Activated T-helper 1 cell treated with anti-CD3 and anti-CD28 coated beads, Interleukin-12 subunit alpha, Interleukin-12 subunit beta, Interleukin-2, Interleukin-4 antibody, amounts not matched to agents 30 ng/mL and 10 ng/mL and 1 ng/mL, durations not matched to agents 14 hours and 24 hours and 36 hours (primary cell): ENCODE data around the gene P4HA1. TPM values are rescaled to one million over a fixed set of nuclear protein-coding genes. Genes with fewer than 3 reads are reported as not detected.
A peak's percentile ranks its signal among the peaks of the same experiment; 100 is the strongest.

ENCODE experiments used
- DNase-seq: peaks from one replicate; pipeline ENCODE4 v3.0.0; 2021; ENCODE audit warnings: low spot score
- H3K27ac Mint-ChIP-seq: one replicate; pipeline ENCODE4 v1.8.0; 2021; ENCODE audit warnings: mild to moderate bottlenecking, mixed read lengths
- H3K27me3 Mint-ChIP-seq: one replicate; pipeline ENCODE4 v1.8.0; 2022; ENCODE audit warnings: mild to moderate bottlenecking, moderate library complexity, mixed read lengths; ENCODE audit not compliant: insufficient read depth
- H3K36me3 Mint-ChIP-seq: one replicate; pipeline ENCODE4 v1.8.0; 2021; ENCODE audit warnings: low read depth, mixed read lengths
- H3K4me1 Mint-ChIP-seq: one replicate; pipeline ENCODE4 v1.8.0; 2021; ENCODE audit warnings: low read depth, mixed read lengths
- H3K4me3 Mint-ChIP-seq: one replicate; pipeline ENCODE4 v1.8.0; 2021; ENCODE audit warnings: mild to moderate bottlenecking, moderate library complexity, mixed read lengths
- H3K9me3 Mint-ChIP-seq: one replicate; pipeline ENCODE4 v1.8.0; 2021; ENCODE audit warnings: mixed read lengths
- intact Hi-C: fragments of 100-400 bp; cut with micrococcal nuclease; formaldehyde crosslinking; loops from one replicate; pipeline ENCODE4 v1.15.1; 2024
- total RNA-seq: library from RNA; stranded (reverse); gene quantifications from 2 replicates; pipeline ENCODE4 v1.2.3, GENCODE V29; 2022

P4HA1 gene
- total RNA-seq, 1 donor from 2014 or later = 52.8 TPM

DNA sequence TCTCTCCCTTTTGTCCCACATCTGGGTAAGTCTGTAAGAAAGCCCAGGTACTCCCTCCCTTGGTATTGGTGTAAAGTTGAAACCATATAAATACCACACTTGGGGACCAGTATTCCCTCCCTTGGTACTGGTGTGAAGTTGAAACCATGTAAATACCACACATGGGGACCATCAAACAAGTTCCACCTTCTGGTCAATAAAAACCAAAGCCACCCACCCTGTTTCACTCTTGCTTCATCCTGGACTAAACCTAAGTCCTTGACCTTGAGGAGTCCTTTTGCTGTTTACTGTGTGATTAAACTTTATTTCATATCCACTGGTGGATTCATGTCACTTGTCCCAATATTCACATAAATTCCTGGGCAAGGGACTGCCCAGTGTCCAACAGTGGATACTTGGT is 8.4 kb downstream of the P4HA1 start:
- DNase-seq = no peak
- peaks cover 14% of the 10 kb centered on the region for H3K36me3 Mint-ChIP-seq
- H3K4me3 Mint-ChIP-seq = no peak overlapping the region
- intact Hi-C loops = no loop called here
- peak overlapping the region; percentile 6 for H3K27ac Mint-ChIP-seq
- H3K27me3 Mint-ChIP-seq = no peaks in the 10 kb centered on the region
- no peaks in the 10 kb centered on the region for H3K9me3 Mint-ChIP-seq
- peaks cover 43% of the 10 kb centered on the region for H3K4me1 Mint-ChIP-seq

DNA sequence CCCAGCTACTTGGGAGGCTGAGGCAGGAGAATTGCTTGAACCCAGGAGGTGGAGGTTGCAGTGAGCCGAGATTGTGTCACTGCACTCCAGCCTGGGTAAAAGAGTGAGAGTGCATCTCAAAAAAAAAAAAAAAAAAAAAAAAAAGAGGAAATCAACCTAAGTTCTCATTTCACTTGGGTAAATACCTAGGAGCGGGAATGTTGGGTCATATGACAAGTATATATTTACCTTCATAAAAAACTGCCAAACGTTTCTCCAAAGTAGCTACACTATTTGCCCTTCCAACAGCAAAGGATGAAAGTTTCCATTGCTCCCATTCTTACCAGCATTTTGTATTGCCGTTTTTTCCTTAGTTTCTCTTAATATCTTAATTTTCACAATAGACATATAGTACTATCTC is 9.8 kb downstream of the P4HA1 start:
- DNase-seq = no peak
- intact Hi-C loops = no loop called here
- Mint-ChIP-seq H3K4me3 (no peak overlapping the region), H3K36me3 (peaks cover 10% of the 10 kb centered on the region), H3K27ac (no peak overlapping the region), H3K4me1 (peaks cover 44% of the 10 kb centered on the region), H3K9me3 (no peaks in the 10 kb centered on the region), H3K27me3 (no peaks in the 10 kb centered on the region)

DNA sequence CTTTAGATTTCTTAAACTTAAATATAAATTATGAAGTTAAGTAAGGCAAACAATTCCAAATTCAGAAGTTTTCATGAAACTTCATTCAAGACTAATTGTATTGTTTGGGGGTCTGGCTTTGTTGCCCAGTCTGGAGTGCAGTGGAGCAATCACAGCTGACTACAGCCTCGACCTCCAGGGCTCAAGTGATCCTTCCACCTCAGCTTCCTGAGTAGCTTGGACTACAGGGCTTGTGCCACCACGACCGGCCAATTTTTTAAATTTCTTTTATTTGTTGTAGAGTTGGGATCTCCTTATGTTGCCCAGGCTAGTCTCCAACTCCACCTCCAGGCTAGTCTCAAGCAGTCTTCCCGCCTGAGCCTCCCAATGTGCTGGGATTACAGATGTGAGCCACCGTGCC is 12.5 kb downstream of the P4HA1 start:
- DNase-seq = no peak
- Mint-ChIP-seq H3K4me1 (peaks cover 47% of the 10 kb centered on the region), H3K4me3 (no peak overlapping the region), H3K27me3 (no peaks in the 10 kb centered on the region), H3K27ac (no peak overlapping the region), H3K36me3 (peaks cover 10% of the 10 kb centered on the region), H3K9me3 (no peaks in the 10 kb centered on the region)
- intact Hi-C loops = no loop called here

DNA sequence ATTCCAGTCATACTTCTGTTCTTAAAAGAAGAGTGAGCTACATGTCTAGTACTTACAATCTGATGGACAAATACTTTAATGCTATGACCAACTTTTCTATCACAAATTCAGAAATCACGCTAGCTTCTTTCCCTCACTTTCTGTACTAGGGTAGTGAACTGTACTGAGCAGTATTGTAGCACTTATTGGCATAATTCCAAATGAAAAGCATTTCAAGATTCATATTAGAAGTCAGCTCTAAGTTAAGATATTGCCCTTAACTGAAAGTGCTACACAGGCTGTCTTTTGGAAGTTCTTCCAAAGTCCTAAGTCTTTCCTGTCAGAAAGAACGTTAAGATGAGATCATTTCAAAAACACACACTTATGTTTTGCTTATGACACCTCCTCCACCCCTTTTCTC is 13.4 kb downstream of the P4HA1 start:
- no peak overlapping the region for H3K4me3 Mint-ChIP-seq
- intact Hi-C loops = no loop called here
- H3K36me3 Mint-ChIP-seq = peaks cover 10% of the 10 kb centered on the region

DNA sequence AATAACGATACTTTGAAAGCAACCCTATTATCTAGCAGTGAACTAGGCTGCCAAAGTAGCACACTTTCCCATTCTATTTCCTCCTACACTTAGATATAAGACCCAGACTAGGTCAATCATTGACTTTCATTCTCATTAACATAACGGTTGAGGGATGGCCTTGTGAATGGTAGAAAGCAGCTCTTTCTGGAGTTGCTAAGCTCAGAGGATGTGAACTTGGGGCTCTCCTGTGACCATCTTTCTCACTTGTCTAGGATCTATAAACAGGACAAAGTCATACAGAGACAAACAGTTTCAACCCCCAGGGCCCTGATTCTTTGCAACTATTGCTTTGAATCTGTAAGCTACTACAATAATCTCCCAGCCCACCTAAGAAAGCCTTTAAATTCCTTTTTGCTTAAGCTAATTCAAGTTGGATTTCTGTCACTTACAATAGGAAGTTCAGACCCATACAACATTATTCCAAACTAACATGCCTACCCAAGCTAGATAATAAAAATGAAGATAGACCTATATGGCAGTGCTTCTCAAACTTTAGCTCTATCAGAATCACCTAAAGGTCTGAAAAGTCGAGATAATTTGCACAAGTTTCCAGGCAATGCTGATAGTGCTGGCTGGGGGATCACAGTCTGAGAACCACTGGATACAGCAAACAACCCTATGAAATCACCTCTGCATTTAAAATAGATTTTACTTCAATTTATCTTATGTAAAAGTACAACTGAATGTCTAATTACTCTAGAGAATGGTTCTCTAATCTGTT is 16.7 kb downstream of the P4HA1 start:
- no peaks in the 10 kb centered on the region for H3K9me3 Mint-ChIP-seq
- DNase-seq = no peak
- H3K4me1 Mint-ChIP-seq = peaks cover 46% of the 10 kb centered on the region
- peaks cover 12% of the 10 kb centered on the region for H3K36me3 Mint-ChIP-seq
- intact Hi-C loops = loop anchor here (2.0 kb wide), 1 partner anchor 15 kb away; no protein-coding TSS in a partner anchor
- H3K4me3 Mint-ChIP-seq = no peak overlapping the region
- no peaks in the 10 kb centered on the region for H3K27me3 Mint-ChIP-seq
- H3K27ac Mint-ChIP-seq = peak overlapping the region; percentile 79

More for the DNA sequence above, 13.4 kb downstream of the P4HA1 start:
- Mint-ChIP-seq H3K4me1 (peaks cover 40% of the 10 kb centered on the region), H3K9me3 (no peaks in the 10 kb centered on the region), H3K27me3 (no peaks in the 10 kb centered on the region), H3K27ac (no peak overlapping the region)
- DNase-seq = no peak

DNA sequence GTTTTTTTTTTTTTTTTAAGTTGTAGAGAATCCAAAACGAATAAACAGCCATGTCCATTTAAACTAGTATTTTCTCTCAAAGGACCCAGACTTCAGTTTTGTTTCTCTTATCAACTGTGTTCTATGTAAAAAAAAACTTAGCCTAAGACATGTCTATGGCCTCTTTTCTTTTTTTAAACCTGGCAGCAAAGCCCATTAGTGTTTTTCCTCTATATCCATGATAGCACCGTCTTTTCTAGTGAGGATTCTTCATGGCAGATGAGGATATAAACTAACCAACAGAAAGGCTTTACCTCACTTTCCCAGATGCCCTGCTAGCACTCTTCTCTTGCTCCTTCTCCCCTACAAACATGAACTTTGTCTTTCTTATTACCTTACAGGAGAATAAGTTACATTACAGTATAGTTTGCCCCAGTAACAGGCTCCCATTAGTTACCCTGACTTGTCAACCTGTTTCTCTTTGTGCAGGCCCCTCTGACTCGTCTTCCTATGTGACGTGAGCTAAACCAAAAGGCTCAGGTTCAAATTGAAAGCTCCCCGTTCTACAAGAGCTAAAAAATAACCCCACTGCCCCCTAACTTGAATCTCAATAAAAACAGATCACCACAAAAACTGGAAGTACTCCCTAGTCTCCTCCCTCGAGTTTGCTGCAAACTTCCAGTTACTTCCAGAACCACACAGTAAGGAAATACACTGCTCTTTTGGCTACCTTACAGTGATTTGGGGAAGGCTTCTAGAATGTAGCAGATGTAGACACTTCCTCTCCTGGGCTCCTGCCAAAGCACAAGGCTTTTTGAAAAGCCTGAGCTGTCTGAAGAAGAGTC is 20.1 kb downstream of the P4HA1 start:
- Mint-ChIP-seq H3K36me3 (peaks cover 27% of the 10 kb centered on the region), H3K27me3 (no peaks in the 10 kb centered on the region), H3K27ac (peak overlapping the region; percentile 75), H3K4me3 (peak overlapping the region; percentile 38), H3K4me1 (peaks cover 32% of the 10 kb centered on the region), H3K9me3 (no peaks in the 10 kb centered on the region)
- intact Hi-C loops = no loop called here
- no peak for DNase-seq

DNA sequence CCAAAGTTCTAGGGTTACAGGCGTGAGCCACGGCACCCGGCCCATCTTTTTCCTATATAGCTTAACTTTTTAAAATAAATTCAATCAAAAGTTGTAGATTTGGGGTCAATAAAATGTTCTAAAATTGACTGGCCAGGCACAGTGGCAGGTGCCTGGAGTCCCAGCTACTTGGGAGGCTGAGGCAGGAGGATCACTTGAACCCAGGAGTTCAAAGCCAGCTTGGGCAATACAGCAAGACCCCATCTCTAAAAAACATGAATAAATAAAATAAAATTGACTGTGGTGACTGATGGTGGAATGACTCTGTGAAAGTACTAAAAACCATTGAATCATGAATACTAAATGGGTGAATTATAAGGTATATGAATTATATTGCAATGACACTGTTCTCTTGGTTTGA is 20.8 kb downstream of the P4HA1 start:
- H3K4me1 Mint-ChIP-seq = peaks cover 32% of the 10 kb centered on the region
- H3K27me3 Mint-ChIP-seq = no peaks in the 10 kb centered on the region
- intact Hi-C loops = no loop called here
- peak overlapping the region; percentile 55 for H3K27ac Mint-ChIP-seq
- H3K9me3 Mint-ChIP-seq = no peaks in the 10 kb centered on the region
- peaks cover 32% of the 10 kb centered on the region for H3K36me3 Mint-ChIP-seq
- no peak for DNase-seq
- no peak overlapping the region for H3K4me3 Mint-ChIP-seq

DNA sequence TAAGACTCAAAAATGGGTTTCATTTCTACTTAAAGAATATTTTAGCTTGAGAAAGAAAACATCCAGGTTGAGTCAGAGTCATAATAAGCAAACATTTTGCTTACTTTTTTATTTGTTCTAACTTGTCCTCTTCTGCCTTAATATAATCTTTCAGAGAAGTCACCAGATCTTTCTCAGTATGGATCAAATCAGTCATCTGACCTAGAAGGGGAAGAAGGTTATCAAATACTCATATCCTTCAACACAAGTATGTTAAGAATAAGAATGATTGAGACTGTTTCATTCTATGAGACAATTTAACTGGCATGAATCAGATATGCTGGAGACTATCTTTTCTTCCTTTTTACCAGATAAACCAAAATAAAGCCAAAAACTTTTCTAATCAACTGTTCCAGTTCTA is 23.0 kb downstream of the P4HA1 start:
- H3K4me1 Mint-ChIP-seq = peaks cover 23% of the 10 kb centered on the region
- peaks cover 33% of the 10 kb centered on the region for H3K36me3 Mint-ChIP-seq
- intact Hi-C loops = no loop called here
- no peaks in the 10 kb centered on the region for H3K27me3 Mint-ChIP-seq
- no peak overlapping the region for H3K4me3 Mint-ChIP-seq
- H3K9me3 Mint-ChIP-seq = no peaks in the 10 kb centered on the region
- H3K27ac Mint-ChIP-seq = peak overlapping the region; percentile 26
- DNase-seq = no peak

DNA sequence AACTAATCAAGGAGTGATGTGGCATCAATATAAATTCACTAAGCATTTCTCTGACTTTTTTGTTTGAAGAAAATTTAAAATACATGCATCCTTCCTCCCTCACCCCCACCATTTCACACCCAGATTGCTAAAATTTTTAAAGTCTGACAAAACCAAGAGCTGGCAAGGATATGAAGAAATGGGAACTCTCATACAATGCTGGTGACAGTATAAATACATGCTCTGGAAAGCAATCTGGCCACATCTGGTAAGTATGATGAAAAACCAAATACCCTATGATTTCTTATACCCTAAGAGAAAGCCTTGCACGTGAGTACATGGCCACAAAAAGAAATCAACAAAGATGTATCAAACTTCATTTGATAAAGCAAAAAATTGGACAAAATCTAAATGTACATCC is 31.2 kb downstream of the P4HA1 start:
- no peaks in the 10 kb centered on the region for H3K9me3 Mint-ChIP-seq
- peaks cover 11% of the 10 kb centered on the region for H3K4me1 Mint-ChIP-seq
- H3K36me3 Mint-ChIP-seq = peaks cover 37% of the 10 kb centered on the region
- DNase-seq = no peak
- H3K27me3 Mint-ChIP-seq = no peaks in the 10 kb centered on the region
- intact Hi-C loops = loop anchor here (10.0 kb wide), 1 partner anchor 371 kb away; the partner anchor contains the start of gene MCU
- peak overlapping the region; percentile 26 for H3K27ac Mint-ChIP-seq
- no peak overlapping the region for H3K4me3 Mint-ChIP-seq

DNA sequence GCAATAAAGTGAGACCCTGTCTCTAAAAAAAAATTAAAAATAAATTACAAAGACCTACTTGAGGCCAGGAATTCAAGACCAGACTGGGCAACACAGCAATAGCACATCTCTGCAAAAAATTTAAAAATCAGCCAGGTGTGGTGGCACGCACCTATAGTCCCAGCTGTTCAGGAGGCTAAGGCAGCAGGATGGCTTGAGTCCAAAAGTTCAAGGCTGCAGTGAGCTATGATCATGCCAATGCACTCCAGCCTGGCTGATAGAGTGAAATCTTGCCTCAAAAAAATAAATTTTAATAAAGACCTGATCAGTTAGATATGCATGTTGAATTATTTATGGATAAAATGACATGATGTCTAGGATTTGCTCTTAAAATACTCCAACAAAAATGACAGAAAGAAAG is 34.9 kb downstream of the P4HA1 start:
- intact Hi-C loops = loop anchor here (1.0 to 10.0 kb wide), 5 partner anchors 34 to 697 kb away; partner anchors contain the start of gene MCU
- H3K27me3 Mint-ChIP-seq = no peaks in the 10 kb centered on the region
- peaks cover 19% of the 10 kb centered on the region for H3K4me1 Mint-ChIP-seq
- H3K36me3 Mint-ChIP-seq = peaks cover 34% of the 10 kb centered on the region
- DNase-seq = no peak
- H3K9me3 Mint-ChIP-seq = no peaks in the 10 kb centered on the region
- no peak overlapping the region for H3K4me3 Mint-ChIP-seq
- peak overlapping the region; percentile 44 for H3K27ac Mint-ChIP-seq

DNA sequence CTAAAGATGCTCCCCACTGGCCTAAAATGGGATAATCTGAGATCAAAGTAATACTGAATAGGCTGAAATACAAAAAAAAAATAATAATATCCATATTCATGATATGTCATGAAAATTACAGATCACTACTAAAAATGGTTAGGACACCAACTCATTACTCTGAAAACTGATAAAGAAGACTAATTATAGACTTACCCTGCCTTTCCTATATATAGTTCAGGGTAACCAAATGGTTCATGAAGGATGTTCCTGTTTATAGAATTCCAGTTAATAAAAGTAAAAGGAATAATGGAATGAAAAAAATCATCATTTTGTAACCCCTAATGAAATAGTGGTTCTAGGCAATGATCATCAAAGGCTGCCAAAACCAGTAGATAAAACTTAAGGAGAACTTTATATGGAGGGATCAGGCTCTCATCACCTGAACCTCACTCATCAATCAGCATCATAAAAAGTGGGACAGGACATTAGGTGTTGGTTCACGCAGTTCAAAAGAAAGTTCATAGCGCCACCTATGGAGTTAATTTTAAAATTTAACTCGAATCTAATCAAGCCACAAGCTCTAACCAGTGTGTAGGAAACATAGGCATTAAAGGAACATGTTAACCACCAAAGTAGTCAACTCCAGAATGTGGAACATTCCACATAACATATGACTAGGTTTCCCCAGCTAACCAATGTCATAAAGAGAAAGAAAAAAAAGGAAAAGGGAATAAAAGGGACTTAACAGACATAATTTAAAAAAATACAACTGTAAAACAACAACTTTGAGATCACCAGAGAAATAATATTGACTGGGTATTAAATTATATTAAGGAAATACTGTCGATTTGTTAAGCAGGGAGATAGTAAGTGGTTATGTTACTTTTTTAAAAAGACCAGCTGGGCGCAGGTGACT is 35.7 kb downstream of the P4HA1 start:
- no peaks in the 10 kb centered on the region for H3K27me3 Mint-ChIP-seq
- H3K4me3 Mint-ChIP-seq = no peak overlapping the region
- peak overlapping the region; percentile 18 for H3K27ac Mint-ChIP-seq
- no peak for DNase-seq
- intact Hi-C loops = loop anchor here (1.0 to 10.0 kb wide), 6 partner anchors 9 to 697 kb away; partner anchors contain the start of gene MCU
- H3K36me3 Mint-ChIP-seq = peaks cover 34% of the 10 kb centered on the region
- peaks cover 19% of the 10 kb centered on the region for H3K4me1 Mint-ChIP-seq
- no peaks in the 10 kb centered on the region for H3K9me3 Mint-ChIP-seq

DNA sequence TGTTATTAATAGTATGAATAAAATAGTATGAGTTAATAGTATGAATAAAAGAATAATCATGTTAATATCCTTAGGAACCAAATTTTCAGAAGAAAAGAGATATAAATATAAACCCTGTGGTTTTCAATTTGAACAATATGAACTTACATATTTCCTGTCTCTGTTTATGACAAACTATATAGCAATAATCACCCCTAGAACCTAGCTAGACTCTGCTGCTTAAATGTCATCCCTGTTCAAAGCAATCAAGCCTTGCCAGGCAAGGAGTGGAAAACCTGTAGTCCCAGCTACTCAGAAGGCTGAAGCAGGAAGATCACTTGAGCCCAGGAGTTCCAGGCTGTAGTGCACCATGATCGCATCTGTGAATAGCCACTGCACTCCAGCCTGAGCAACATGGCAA is 36.5 kb downstream of the P4HA1 start:
- intact Hi-C loops = loop anchor here (1.0 to 10.0 kb wide), 3 partner anchors 8 to 495 kb away; partner anchors contain the start of gene MCU
- peaks cover 19% of the 10 kb centered on the region for H3K4me1 Mint-ChIP-seq
- no peak for DNase-seq
- no peaks in the 10 kb centered on the region for H3K27me3 Mint-ChIP-seq
- H3K4me3 Mint-ChIP-seq = peak overlapping the region; percentile 47
- peaks cover 36% of the 10 kb centered on the region for H3K36me3 Mint-ChIP-seq
- H3K9me3 Mint-ChIP-seq = no peaks in the 10 kb centered on the region
- H3K27ac Mint-ChIP-seq = peak overlapping the region; percentile 89
